GM19240 (cell line): ENCODE measurements around the gene HAND2.

Source experiments
- DNase-seq: peaks from one replicate; pipeline ENCODE4 v3.0.0; 2011; ENCODE audit warnings: low spot score; ENCODE audit not compliant: insufficient read length

HAND2 gene

GRCh38 chr4:173478201-173478912 is 51.7 kb downstream of the HAND2 start:
- DNase-seq = no peak

GRCh38 chr4:173477016-173477415 is 53.0 kb downstream of the HAND2 start:
- DNase-seq = no peak
